GM12874 (cell line): ENCODE data around the gene CRADD.

Source experiments
- CTCF ChIP-seq: IDR thresholded peaks from 2 replicates; pipeline ENCODE4 v1.5.1; 2011; ENCODE audit warnings: low read depth, mild to moderate bottlenecking, control low read depth, low read length, moderate library complexity; ENCODE audit not compliant: insufficient read depth

Gene CRADD

GRCh38 chr12:93719710-93720109, 42.5 kb downstream of the CRADD start:
- no peak for TF ChIP-seq CTCF

GRCh38 chr12:93720559-93720958, 43.4 kb downstream of the CRADD start:
- TF ChIP-seq CTCF, result no peak

GRCh38 chr12:93722179-93722578, 45.0 kb downstream of the CRADD start:
- no peak for TF ChIP-seq CTCF

DNA sequence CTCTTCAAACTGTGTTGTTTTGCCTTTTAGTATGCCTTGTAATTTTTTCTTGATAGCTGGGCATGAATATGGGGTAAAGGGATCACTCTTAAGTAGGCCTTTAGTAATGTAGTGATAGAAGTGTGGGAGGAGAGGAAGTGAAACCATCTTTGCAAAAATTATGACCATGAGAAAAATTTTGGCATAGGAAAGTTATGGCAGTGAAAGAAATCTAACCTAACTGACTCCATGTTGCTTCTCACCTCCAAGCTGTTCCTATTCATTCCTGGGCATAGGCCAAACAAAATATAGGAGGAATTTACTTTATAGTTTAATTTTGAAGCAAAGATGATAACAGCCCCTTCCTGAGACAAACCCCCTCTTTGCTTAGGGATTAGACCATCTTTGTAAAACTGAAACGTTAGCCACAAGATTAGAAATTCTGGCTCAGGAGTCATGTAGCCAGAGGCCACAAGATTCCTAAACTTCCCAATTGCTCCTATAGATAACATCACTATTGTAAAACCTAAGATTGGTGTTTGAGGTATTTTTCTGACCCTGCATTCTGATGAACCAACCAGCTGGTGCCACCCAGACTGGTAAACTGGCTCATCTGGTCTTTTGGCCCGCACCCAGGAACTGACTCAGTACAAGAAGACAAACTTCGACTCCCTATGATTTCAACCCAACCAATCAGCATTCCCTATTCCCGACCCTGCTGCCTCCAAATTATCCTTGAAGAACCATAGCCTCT, 45.8 kb downstream of the CRADD start:
- TF ChIP-seq CTCF, result no peak

DNA sequence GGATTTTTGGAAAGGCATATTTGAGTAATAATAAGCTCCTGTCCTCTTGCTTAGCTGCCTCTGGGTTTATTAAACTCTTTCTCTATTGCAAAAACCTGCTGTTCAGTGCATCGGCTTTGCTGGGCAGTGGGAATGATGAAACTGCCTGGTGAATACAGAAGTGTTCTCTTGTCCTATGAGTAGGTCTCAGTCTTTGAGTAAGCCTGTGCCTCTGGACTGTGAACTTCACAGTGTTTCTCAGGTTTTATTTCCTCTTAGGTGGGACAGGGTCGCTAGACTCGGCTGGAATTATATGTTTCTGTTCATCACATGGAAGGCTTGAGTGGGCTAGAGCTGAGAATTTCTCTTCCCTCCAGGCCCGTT, 46.4 kb downstream of the CRADD start:
- TF ChIP-seq CTCF, result no peak

DNA sequence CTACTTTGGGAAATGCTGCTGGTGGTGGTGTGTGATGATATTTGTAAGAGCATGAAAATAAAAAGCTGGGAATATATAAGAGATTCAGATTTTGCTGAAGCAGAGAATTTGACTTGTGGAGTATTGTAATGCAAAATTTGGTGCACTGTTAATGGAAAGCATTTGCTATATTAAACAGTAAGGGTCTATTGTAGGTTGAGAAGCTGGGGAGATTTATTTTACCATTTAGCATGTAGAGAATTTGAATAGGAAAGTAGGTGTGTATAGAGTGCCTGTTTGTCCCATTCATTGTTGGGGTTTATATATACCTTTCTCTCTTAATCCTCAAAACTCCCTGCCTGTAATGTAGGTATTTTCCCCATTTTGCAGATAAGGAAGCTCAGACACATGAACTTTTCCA, 48.4 kb downstream of the CRADD start:
- TF ChIP-seq CTCF, result no peak

GRCh38 chr12:93727195-93727811, 50.1 kb downstream of the CRADD start:
- no peak for TF ChIP-seq CTCF
